T-helper 2 cell treated with Interferon-gamma antibody and Interleukin-4, amounts not matched to agents 5 μg/mL and 100 μg/mL, for 36 hours (primary cell): ENCODE data around the gene KIAA0513.

ENCODE experiments used
- DNase-seq: peaks from one replicate; pipeline ENCODE4 v3.0.0; 2021; ENCODE audit warnings: low spot score
- H3K27ac Mint-ChIP-seq: one replicate; pipeline ENCODE4 v1.8.0; 2021; ENCODE audit warnings: mild to moderate bottlenecking, mixed read lengths
- H3K27me3 Mint-ChIP-seq: one replicate; pipeline ENCODE4 v1.8.0; 2021; ENCODE audit warnings: low read depth, mixed read lengths
- H3K36me3 Mint-ChIP-seq: one replicate; pipeline ENCODE4 v1.8.0; 2021; ENCODE audit warnings: low read depth, mixed read lengths
- H3K4me1 Mint-ChIP-seq: one replicate; pipeline ENCODE4 v1.8.0; 2021; ENCODE audit warnings: low read depth, mixed read lengths
- H3K4me3 Mint-ChIP-seq: one replicate; pipeline ENCODE4 v1.8.0; 2022; ENCODE audit warnings: mild to moderate bottlenecking, moderate library complexity, mixed read lengths
- H3K9me3 Mint-ChIP-seq: one replicate; pipeline ENCODE4 v1.8.0; 2021; ENCODE audit warnings: mixed read lengths

KIAA0513 gene

GRCh38 chr16:84999200-84999599 is 28.4 kb upstream of the KIAA0513 start:
- Mint-ChIP-seq H3K36me3 (peaks cover 19% of the 10 kb centered on the region), H3K27ac (no peak overlapping the region), H3K4me3 (no peak overlapping the region), H3K4me1 (peaks cover 16% of the 10 kb centered on the region), H3K27me3 (no peaks in the 10 kb centered on the region), H3K9me3 (no peaks in the 10 kb centered on the region)
- DNase-seq: no peak

GRCh38 chr16:84999857-85000480 is 27.6 kb upstream of the KIAA0513 start:
- Mint-ChIP-seq H3K9me3 (no peaks in the 10 kb centered on the region), H3K36me3 (peaks cover 14% of the 10 kb centered on the region), H3K4me3 (no peak overlapping the region), H3K4me1 (peaks cover 22% of the 10 kb centered on the region), H3K27ac (no peak overlapping the region), H3K27me3 (no peaks in the 10 kb centered on the region)
- DNase-seq: no peak

- no peak for DNase-seq
- peaks cover 7% of the 10 kb centered on the region for H3K36me3 Mint-ChIP-seq
- H3K27ac Mint-ChIP-seq: no peak overlapping the region
- no peaks in the 10 kb centered on the region for H3K9me3 Mint-ChIP-seq
- no peaks in the 10 kb centered on the region for H3K27me3 Mint-ChIP-seq
- H3K4me3 Mint-ChIP-seq: peak overlapping the region; percentile 28
- H3K4me1 Mint-ChIP-seq: peaks cover 24% of the 10 kb centered on the region
Observed at GRCh38 chr16:85002099-85002541, 25.5 kb upstream of the KIAA0513 start.

- DNase-seq: no peak
- Mint-ChIP-seq H3K9me3 (no peaks in the 10 kb centered on the region), H3K4me3 (peak overlapping the region; percentile 28), H3K4me1 (peaks cover 27% of the 10 kb centered on the region), H3K27me3 (no peaks in the 10 kb centered on the region), H3K36me3 (peaks cover 10% of the 10 kb centered on the region), H3K27ac (peak overlapping the region; percentile 3)
Observed at GRCh38 chr16:85002608-85003007, 25.0 kb upstream of the KIAA0513 start.

GRCh38 chr16:85003076-85003475 is 24.5 kb upstream of the KIAA0513 start:
- no peak for DNase-seq
- H3K9me3 Mint-ChIP-seq: no peaks in the 10 kb centered on the region
- peak overlapping the region; percentile 28 for H3K4me3 Mint-ChIP-seq
- H3K27me3 Mint-ChIP-seq: no peaks in the 10 kb centered on the region
- H3K27ac Mint-ChIP-seq: no peak overlapping the region
- H3K4me1 Mint-ChIP-seq: peaks cover 28% of the 10 kb centered on the region
- peaks cover 10% of the 10 kb centered on the region for H3K36me3 Mint-ChIP-seq

- Mint-ChIP-seq H3K9me3 (no peaks in the 10 kb centered on the region), H3K4me1 (peaks cover 28% of the 10 kb centered on the region), H3K27me3 (no peaks in the 10 kb centered on the region), H3K4me3 (no peak overlapping the region), H3K27ac (peak overlapping the region; percentile 4), H3K36me3 (peaks cover 8% of the 10 kb centered on the region)
- no peak for DNase-seq
Observed at GRCh38 chr16:85003725-85004586, 23.6 kb upstream of the KIAA0513 start.

- H3K4me3 Mint-ChIP-seq: no peak overlapping the region
- H3K27ac Mint-ChIP-seq: no peak overlapping the region
- no peaks in the 10 kb centered on the region for H3K27me3 Mint-ChIP-seq
- no peak for DNase-seq
- peaks cover 28% of the 10 kb centered on the region for H3K4me1 Mint-ChIP-seq
- no peaks in the 10 kb centered on the region for H3K9me3 Mint-ChIP-seq
- H3K36me3 Mint-ChIP-seq: peaks cover 6% of the 10 kb centered on the region
Observed at GRCh38 chr16:85004587-85005205, 22.9 kb upstream of the KIAA0513 start.

GRCh38 chr16:85005285-85006069 is 22.1 kb upstream of the KIAA0513 start:
- no peak overlapping the region for H3K27ac Mint-ChIP-seq
- no peak for DNase-seq

GRCh38 chr16:85006639-85007038 is 21.0 kb upstream of the KIAA0513 start:
- no peak overlapping the region for H3K27ac Mint-ChIP-seq
- H3K9me3 Mint-ChIP-seq: no peaks in the 10 kb centered on the region
- H3K36me3 Mint-ChIP-seq: peaks cover 9% of the 10 kb centered on the region
- peaks cover 39% of the 10 kb centered on the region for H3K4me1 Mint-ChIP-seq
- DNase-seq: no peak
- no peak overlapping the region for H3K4me3 Mint-ChIP-seq
- H3K27me3 Mint-ChIP-seq: no peaks in the 10 kb centered on the region

More at GRCh38 chr16:85005285-85006069, 22.1 kb upstream of the KIAA0513 start:
- peaks cover 6% of the 10 kb centered on the region for H3K36me3 Mint-ChIP-seq
- no peaks in the 10 kb centered on the region for H3K9me3 Mint-ChIP-seq
- H3K4me1 Mint-ChIP-seq: peaks cover 35% of the 10 kb centered on the region
- H3K27me3 Mint-ChIP-seq: no peaks in the 10 kb centered on the region
- H3K4me3 Mint-ChIP-seq: no peak overlapping the region

GRCh38 chr16:85007496-85008214 is 19.9 kb upstream of the KIAA0513 start:
- peaks cover 39% of the 10 kb centered on the region for H3K4me1 Mint-ChIP-seq
- no peaks in the 10 kb centered on the region for H3K9me3 Mint-ChIP-seq
- H3K36me3 Mint-ChIP-seq: peaks cover 10% of the 10 kb centered on the region
- no peak overlapping the region for H3K27ac Mint-ChIP-seq
- H3K4me3 Mint-ChIP-seq: no peak overlapping the region
- no peak for DNase-seq
- no peaks in the 10 kb centered on the region for H3K27me3 Mint-ChIP-seq

GRCh38 chr16:85008271-85008670 is 19.3 kb upstream of the KIAA0513 start:
- H3K27ac Mint-ChIP-seq: no peak overlapping the region

GRCh38 chr16:85010446-85010930 is 17.1 kb upstream of the KIAA0513 start:
- H3K9me3 Mint-ChIP-seq: no peaks in the 10 kb centered on the region
- peaks cover 23% of the 10 kb centered on the region for H3K4me1 Mint-ChIP-seq
- H3K27me3 Mint-ChIP-seq: no peaks in the 10 kb centered on the region
- H3K27ac Mint-ChIP-seq: peak overlapping the region; percentile 96
- H3K36me3 Mint-ChIP-seq: peaks cover 7% of the 10 kb centered on the region
- no peak for DNase-seq
- peak overlapping the region; percentile 98 for H3K4me3 Mint-ChIP-seq

More at GRCh38 chr16:85008271-85008670, 19.3 kb upstream of the KIAA0513 start:
- Mint-ChIP-seq H3K4me1 (peaks cover 35% of the 10 kb centered on the region), H3K36me3 (peaks cover 7% of the 10 kb centered on the region), H3K9me3 (no peaks in the 10 kb centered on the region), H3K27me3 (no peaks in the 10 kb centered on the region), H3K4me3 (no peak overlapping the region)
- no peak for DNase-seq
